ENCODE measurements around the gene KDM2A.
"Not testable (repeated sequence)": the region's sequence is repeated elsewhere in the genome, so short reads cannot be mapped to it uniquely, and the experiment has no call there.

The KDM2A gene

DNA sequence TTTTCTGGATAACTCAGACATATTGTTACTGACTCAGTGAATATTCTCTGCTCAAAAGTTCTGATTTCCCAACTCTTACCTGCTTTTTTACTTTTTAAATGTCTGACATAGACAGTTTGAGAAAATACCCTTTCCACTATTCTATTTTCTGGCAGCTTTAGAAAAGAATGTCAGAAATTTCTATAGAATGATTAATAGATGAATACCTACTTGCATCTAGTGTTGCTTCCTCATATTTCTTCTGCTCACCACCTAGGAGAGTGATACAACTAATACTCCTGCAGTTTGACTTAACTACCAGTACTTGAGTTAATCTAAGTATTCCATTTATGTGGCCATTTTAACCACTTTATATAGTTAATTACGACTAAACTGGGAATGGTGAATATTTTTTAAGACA is 55.2 kb downstream of the KDM2A start:
- DNase-seq: no peak

DNA sequence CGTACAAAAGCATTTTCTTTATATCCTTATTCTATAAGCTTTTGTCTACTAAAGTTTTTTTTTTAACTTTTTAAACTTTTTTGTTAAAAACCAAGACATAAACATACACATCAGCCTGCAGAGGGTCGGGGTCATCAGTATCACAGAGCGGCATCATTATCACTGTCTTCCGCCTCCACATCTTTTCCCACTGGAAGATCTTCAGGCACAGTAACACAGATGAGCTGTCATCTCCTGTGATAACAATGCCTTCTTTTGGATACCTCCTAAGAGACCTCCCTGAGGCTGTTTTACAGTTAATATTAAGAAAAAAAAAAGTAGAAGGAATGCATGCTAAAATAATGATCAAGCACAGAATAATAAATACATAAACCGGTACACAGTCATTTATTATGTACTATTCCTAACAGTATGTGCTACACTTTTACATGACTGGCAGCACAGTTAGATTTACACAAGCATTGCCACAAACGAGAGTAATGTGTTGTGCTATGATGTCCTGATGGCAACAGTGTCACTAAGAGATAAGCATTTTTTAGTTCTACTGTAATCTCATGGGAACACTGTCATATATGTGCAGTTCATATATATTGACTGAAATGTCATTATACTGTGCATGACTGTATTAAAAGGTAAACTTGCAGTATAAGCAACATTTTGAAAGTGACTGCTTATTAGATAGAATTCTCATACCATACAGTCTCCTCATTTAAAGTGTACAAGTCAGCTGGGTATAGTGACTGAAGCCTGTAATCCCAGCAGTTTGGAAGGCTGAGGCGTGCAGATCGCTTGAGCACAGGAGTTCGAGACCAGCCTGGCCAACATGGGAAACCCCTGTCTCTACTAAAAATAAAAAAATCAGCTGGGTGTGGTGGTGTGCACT is 58.6 kb downstream of the KDM2A start:
- no peak for DNase-seq

DNA sequence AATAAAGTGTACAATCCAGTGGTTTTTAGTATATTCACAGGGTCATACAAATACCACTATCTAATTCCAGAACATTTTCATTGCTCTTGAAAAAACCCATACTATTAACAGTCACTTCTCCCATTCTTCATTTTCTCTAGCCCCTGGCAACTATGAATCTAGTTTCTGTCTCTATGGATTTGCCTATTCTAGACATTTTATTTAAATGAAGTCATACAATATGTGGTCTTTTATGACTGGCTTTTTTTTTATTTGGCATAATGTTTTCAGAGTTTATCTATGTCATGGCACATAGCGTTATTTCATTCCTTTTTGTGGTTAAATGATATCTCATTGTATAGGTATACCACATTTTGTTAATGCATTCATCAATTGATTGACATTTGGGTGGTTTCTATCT is 59.4 kb downstream of the KDM2A start:
- no peak for DNase-seq

DNA sequence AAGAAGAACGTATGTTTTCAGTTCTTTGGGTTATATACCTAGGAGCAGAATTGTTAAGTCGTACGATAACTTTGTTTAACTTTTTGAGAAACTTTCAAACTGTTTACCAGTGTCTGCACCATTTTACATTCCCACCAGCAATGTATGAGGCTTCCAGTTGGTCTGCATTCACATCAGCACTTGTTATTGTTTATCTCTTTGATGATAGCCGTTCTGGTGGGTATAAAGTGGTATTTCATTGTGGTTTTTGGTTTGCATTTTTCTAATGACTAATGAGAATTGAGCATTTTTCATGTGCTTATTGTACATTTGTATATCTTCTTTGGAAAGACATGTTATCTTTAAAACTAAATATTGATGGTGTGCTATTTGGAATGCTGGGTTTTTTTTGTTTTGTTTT is 59.8 kb downstream of the KDM2A start:
- DNase-seq: no peak

DNA sequence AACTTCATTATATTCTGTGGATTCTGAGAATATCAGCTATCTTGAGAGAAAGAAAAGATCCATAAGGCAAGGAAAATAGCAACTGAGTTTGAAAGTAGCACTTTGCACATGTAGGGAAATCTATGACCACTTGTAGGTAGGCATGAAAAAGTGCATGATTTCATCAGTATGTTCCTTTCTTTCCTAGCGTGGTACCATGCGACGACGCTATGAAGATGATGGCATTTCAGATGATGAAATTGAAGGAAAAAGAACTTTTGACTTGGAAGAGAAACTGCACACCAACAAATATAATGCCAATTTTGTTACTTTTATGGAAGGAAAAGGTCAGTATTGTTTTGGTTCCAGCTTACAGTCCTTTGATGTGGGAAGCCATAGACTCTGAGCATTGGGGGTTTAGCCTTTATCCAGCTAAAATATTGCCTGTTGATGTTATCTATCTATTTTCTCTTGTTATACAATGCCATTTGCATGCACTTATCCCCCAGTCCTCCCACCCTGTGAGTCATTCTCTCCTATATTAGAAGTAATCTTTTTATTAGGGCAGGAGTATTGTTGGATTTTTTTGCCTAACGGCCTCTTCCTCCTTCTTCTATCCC is 60.9 kb downstream of the KDM2A start:
- no peak for DNase-seq

DNA sequence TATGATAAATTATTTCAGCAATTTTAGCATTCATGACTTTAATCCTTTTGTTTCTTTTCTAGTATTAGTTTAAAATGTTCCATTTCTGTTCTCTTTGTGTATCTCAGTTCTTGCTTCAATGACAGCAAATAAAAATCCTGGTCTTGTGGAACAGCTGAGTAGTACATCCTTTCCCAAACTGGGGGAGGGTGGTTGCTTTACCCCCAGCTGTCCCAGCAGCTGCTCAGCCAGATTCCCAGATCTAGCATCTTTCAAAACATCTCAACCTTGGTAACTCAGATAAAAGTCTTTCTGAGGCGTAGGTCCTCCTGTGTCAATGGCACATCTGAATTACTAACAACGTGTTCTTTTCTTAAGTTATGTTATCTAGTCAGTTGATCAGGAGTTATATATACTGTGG is 75.0 kb downstream of the KDM2A start:
- DNase-seq: no peak

DNA sequence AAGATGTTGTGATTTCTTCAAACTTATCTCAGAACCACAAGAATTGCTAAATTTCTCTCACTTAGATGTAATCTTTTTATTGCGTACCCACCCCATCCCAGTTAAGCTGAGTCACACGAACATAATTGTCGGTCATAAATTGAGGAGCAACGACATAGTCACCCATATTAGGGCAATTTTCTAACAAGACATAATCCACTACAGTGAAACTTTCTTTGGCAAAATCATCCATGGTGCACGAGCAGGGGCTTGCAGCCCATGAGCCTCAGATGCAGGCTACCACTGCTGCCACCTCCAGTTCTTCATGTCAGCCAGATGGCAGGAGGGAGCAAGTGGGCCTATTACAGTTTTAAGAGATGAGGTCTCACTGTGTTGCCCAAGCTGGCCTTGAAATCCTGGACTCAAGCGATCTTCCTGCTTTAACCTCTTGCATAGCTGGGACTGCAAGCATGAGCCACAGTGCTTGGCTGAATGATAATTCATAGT is 77.0 kb downstream of the KDM2A start:
- DNase-seq: no peak

DNA sequence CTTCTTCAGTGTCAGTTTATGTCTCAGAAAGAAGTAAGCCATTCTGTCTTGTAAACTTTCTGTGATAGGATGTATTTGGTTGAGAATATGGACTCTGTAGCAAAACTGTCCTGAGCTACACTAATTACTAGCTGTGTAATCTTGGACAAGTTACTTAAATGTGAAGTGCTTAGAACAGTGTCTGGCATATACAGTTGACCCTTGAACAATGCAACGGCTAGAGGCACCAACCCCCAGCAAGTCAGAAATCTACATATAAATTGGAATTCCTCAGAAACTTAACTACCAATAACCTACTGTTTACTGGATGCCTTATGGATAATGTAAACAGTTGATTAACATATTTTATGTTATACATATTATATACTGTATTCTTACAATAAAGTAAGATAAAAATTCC is 78.5 kb downstream of the KDM2A start:
- no peak for DNase-seq

DNA sequence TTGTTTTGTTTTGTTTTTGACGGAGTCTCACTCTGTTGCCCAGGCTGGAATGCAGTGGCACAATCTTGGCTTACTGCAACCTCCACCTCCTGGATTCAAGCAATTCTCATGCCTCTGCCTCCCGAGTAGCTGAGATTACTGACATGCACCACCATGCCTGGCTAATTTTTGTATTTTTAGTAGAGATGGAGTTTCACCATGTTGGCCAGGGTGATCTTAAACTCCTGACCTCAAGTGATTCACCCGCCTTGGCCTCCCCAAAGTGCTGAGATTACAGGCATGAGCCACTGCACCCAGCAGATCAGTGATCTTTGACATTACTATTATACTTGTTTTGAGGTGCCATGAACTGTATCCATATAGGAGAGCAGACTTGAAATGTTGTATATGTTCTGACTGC is 79.7 kb downstream of the KDM2A start:
- DNase-seq: not testable (repeated sequence)

DNA sequence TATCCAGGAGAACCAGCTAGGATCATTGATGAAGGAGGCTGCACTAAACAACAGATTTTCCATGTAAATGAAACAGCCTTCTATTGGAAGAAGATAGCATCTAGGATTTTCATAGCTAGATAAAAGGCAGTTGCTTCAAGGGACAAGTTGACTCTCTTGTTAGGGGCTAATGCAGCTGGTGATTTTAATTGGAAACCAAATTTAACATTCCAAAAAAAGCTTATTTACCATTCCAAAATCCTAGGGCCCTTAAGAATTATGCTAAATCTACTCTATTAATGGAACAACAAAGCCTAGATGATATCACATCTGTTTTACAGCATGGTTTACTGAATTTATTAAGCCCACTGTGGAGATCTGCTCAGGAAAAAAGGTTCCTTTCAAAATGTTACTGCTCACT is 80.7 kb downstream of the KDM2A start:
- no peak for DNase-seq

DNA sequence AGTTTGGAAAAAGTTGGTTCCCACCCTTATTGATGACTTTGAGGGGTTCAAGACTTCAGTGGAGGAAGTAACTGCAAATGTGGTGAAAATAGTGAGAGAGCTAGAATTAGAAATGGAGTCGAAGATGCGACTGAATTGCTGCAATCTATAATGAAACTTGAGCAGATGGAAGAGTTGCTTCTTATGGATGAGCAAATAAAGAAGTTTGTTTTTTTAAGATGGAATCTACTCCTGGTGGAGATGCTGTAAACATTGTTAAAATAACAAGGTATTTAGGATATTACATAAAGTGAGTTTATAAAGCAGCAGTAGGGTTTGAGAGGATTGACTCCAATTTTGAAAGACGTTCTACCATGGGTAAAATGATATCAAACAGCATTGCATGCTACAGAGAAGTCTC is 83.0 kb downstream of the KDM2A start:
- DNase-seq: no peak

DNA sequence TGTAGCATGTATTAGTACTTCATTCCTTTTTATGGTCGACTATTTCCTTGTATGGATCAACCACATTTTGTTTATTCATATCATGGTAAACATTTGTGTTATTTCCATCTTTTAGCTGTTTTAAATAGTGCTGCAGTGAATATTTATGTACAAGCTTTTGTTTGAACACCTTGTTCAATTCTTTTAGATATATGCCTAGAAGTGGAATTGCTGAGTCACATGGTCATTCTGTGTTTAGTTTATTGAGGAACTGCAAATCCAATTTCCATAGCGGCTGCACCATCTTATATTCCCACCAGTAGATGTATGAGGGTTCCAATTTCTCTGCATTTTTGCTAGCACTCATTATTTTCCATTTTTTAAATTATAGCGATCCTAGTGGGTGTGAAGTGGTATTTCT is 85.8 kb downstream of the KDM2A start:
- no peak for DNase-seq

DNA sequence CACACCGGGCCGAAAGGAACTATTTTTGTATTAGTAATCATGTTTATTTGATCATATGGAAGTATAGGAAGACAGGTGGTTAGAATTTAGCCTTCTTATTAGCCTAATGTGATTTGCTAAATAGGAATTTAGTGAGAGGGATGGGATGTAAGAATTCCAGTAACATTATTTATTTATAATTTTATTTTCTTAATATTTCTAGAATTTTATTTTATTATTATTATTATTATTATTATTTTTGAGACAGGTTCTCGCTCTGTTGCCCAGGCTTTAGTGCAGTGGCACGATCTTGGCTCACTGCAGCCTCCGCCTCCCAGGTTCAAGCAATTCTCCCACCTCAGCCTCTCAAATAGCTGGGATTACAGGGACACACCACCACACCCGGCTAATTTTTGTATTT is 90.2 kb downstream of the KDM2A start:
- DNase-seq: not testable (repeated sequence)

DNA sequence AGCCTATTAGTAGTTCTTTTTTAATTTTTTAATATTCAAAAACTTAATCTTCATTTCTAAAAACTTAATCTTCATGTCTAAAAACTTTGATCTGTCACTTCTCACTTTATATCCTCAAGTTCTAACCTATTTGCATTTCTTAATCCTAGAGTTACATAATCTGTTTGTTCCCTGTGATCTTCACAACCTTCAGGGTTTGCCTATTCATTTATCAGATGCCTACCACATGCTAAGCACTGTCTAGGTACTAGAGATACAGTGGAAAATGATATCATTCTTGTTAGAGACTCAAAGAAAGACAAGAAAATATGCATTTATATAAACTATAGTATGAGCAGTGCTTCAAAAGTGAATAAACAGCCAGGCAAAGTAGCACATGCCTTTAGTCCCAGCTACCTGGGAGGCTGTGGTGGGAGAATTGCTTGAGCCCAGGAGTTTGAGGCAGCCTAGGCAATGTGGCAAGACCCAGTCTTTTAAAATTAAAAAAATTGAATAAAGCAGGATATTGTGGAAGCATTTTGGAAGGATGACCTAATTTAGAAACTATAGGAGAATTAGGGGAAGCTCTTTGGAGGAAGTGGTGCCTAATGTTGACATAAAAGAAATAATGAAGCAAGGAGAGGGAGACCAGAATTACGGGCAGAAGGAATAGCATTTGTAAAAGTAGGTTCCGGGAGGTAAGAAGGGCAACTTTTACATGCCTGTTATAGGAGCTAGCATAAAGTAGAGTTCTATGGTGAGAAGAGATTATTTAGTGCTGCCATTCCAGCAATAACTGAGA is 92.8 kb downstream of the KDM2A start:
- no peak for DNase-seq

DNA sequence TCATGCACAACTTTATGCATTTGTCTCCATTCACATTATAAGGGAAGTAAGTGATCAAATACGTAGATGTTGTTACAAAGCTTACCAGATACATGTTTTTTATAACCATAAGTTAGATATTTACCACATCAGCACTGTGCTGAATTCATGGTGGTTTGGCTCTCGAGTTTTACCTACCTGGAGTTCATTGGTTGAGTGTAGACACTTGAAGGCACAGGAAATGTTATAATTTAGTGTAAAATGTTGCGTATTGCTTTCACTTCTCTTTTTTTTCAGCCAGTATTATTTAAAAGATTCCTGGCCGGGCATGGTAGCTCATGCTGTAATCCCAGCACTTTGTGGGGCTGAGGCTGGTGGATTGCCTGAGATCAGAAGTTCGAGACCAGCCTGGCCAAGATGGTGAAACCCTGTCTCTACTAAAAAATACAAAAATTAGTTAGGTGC is 94.1 kb downstream of the KDM2A start:
- DNase-seq: no peak

DNA sequence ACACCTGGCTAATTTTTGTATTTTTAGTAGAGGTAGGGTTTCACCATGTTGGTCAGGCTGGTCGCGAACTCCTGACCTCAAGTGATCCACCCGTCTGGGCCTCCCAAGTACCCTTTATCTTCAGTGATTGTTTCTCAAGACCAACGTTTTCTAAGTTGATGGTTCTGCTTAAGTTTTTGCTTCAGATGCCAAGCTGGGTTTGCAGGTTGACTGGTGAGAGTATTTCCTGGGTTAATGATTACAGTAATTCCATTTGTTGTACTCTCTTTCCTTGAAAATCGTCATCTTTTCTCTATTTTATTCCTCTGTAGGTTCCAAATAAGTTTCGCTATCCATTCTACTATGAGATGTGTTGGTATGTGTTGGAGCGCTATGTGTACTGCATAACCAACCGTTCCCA is 108.7 kb downstream of the KDM2A start:
- no peak for DNase-seq

DNA sequence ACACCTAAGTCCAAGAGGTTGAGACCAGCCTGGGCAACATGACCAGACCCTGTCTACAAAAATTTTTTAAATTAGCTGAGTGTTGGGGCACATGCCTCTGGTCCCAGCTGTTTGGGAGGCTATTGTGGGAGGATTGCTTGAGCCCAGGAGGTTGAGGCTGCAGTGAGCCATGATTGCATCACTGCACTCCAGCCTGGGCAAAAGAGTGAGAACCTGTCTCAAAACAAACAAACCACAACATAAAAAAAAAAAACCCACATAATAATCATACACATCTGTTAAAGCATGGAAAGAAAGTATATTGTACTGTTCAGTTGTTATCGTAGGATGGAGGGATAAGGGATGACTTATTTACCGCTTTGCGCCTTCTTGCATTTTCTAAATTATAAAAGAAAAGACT is 111.3 kb downstream of the KDM2A start:
- no peak for DNase-seq

DNA sequence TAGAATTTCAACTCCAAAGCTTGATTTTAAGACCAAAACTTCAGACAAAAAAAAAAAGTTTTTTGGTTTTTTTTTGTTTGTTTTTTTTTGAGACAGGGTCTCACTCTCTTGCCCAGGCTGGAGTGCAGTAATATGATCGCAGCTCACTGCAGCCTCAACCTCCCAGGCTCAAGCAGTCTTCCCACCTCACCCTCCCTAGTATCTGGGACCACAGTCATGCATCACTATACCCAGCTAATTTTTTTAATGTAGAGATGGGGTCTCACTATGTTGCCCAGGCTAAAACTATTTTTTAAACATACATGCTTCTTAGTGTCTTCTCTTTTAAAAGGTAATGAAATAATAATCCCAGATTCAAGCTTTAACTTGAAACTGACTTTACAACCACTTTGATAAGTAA is 111.8 kb downstream of the KDM2A start:
- no peak for DNase-seq

DNA sequence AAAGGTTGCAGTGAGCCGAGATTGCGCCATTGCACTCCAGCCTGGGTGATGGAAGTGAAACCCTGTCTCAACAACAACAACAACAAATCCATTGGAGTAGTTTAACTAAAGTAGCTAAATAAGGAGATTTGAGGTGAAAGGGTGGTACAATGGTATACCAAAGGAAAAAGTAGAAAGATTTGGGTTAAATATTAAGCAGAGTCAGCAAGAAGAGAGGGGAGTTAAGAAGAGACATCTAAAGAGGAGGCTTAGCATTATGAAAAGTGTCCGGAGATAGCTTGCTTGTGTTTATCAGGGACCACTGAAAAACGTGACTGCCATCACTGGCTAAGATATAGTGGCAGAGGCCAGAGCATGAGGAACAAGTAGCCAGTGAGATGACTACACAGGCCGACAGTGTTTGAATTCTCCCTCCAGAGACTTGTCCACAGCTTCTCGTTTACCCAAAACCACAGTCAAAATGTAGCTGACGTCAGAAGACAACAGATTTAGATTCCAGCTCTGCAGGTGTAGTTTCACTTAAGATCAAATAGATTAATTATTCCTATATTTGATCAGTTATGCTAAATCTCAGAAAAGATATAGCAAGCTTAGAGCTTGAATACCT is 114.6 kb downstream of the KDM2A start:
- no peak for DNase-seq

DNA sequence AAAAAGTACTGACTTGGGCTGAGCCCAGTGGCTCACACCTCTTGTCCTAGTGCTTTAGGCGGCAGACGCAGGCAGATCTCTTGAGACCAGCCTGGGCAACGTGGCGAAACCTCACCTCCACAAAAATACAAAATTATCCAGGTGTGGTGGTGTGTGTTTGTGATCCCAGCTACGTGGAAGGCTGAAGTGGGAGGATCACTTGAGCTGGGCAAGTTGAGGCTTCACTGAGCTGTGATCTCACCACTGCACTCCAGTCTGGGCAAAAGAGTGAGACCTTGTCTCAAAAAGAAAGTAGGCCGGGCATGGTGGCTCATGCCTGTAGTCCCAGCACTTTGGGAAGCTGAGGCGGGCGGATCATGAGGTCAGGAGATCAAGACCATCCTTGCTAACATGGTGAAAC is 115.5 kb downstream of the KDM2A start:
- DNase-seq: not testable (repeated sequence)

DNA sequence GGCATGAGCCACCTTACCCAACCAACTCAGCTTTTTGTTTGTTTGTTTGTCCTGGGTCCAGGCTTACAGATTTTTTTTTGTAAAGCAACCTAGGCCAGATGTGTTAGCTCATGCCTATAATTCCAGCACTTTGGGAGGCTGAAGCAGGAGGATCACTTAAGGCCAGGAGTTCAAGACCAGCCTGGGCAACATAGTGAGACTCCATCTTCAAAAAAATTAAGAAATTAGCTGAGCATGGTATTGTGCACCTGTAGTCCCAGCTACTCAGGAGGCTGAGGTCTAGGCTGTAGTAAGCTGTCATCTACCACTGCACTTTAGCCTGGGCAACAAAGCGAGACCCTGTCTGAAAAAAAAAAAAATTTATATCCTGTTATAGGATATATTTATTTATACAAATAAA is 118.5 kb downstream of the KDM2A start:
- DNase-seq: no peak

DNA sequence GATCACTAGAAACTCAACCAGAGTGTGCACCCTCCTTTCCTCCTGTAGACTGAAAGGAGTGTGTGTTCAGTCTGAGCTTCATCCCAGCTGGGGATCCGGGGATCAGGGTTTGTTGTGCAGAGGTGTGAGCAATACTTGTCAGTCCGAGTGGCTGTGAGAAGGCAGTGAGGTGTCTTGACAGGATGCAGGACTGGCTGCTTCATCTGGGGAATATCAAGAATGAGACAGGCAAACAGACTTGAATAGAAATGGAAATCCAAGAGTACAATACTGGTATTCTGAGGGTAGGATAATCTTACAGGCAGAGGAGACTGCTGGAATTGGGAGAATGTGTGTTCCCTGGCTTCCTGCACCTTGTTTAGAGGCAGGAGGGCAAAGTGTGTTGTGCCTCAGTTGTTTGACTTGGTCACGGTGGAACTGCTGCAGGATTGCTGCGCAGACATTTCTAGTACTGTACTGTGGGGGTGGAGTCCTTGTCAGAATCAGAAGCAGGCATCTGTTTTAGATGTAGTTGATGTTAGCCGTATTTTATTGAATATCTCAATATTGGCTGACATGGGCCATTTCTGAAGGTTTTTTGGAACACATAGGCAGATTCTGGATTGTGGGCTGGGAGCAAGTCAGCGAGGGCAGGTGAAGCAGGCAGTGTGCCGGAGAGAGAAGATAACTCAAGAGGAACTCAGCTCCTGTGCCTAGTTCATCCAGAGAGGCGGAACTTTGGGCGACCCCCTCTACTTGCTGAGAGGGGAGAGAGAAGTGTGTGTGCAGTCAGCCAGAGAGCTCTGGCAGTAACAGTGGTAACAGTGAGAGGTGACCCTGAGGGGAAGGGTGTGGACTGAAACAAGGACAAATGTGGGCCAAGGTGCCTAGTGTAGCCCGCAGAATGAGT is 120.1 kb downstream of the KDM2A start:
- DNase-seq: no peak
